Neural cell (in vitro differentiated cells): ENCODE measurements around the gene DNAH1. TPM values are rescaled to one million over a fixed set of nuclear protein-coding genes. Genes with fewer than 3 reads are reported as not detected.

Experiments
- H2AFZ ChIP-seq: fragments of 200-600, 300-800 bp; sonication (generic), shearing (Covaris generic); 2 replicates; pipeline ENCODE4 v1.6.0; 2014; ENCODE audit warnings: low read depth, mild to moderate bottlenecking, antibody characterized with exemption, low read length, moderate library complexity
- H3F3A ChIP-seq: fragments of 200-600 bp; shearing (Covaris generic); 2 replicates; pipeline ENCODE4 v1.6.1; 2016; ENCODE audit warnings: mild to moderate bottlenecking, moderate library complexity, mixed read lengths, antibody characterized with exemption, low read length; ENCODE audit not compliant: insufficient read depth, poor library complexity, severe bottlenecking
- H3K27ac ChIP-seq: fragments of 200-600, 300-800 bp; sonication (generic), shearing (Covaris generic); 2 replicates; pipeline ENCODE4 v1.5.1; 2014; ENCODE audit warnings: mild to moderate bottlenecking, low read length, moderate library complexity
- H3K27me3 ChIP-seq: fragments of 300-800, 200-600 bp; sonication (generic), shearing (Covaris generic); 2 replicates; pipeline ENCODE4 v1.6.0; 2014; ENCODE audit warnings: mild to moderate bottlenecking, low read depth, low read length, moderate library complexity; ENCODE audit not compliant: insufficient read depth
- H3K36me3 ChIP-seq: fragments of 300-800, 200-600 bp; sonication (generic), shearing (Covaris generic); 2 replicates; pipeline ENCODE4 v1.5.1; 2014; ENCODE audit warnings: mild to moderate bottlenecking, antibody characterized with exemption, low read length, moderate library complexity; ENCODE audit not compliant: insufficient read depth
- H3K4me2 ChIP-seq: fragments of 300-800, 200-600 bp; sonication (generic), shearing (Covaris generic); 2 replicates; pipeline ENCODE4 v1.6.0; 2014; ENCODE audit warnings: mild to moderate bottlenecking, low read length
- H3K4me3 ChIP-seq: fragments of 300-800, 200-600 bp; sonication (generic), shearing (Covaris generic); 2 replicates; pipeline ENCODE4 v1.5.1; 2014; ENCODE audit warnings: mild to moderate bottlenecking, low read length, moderate library complexity
- H3K79me2 ChIP-seq: fragments of 200-600 bp; shearing (Covaris generic); replicated peaks from 2 replicates; pipeline ENCODE4 v1.6.0; 2014; ENCODE audit warnings: mild to moderate bottlenecking, low read length, moderate library complexity; ENCODE audit not compliant: insufficient read depth
- H3K9ac ChIP-seq: fragments of 300-800, 200-600 bp; sonication (generic), shearing (Covaris generic); 2 replicates; pipeline ENCODE4 v1.6.1; 2016; ENCODE audit warnings: mild to moderate bottlenecking, low read length, mixed read lengths
- H3K9me2 ChIP-seq: fragments of 200-600 bp; shearing (Covaris generic); 2 replicates; pipeline ENCODE4 v1.6.1; 2016; ENCODE audit warnings: mild to moderate bottlenecking, low read length, mixed read lengths; ENCODE audit not compliant: insufficient read depth
- H3K9me3 ChIP-seq: fragments of 200-600, 300-800 bp; sonication (generic), shearing (Covaris generic); 2 replicates; pipeline ENCODE4 v1.6.1; 2016; ENCODE audit warnings: mild to moderate bottlenecking, mixed run types, low read length, moderate library complexity, mixed read lengths
- H4K20me1 ChIP-seq: fragments of 200-600 bp; shearing (Covaris generic); 2 replicates; pipeline ENCODE4 v1.6.1; 2016; ENCODE audit warnings: mild to moderate bottlenecking, mixed run types; ENCODE audit not compliant: insufficient read depth
- EP300 ChIP-seq: fragments of 450-650 bp; conservative IDR thresholded peaks from 2 replicates; pipeline ENCODE4 v1.6.1; 2014; ENCODE audit warnings: antibody characterized with exemption, mild to moderate bottlenecking, moderate library complexity; ENCODE audit not compliant: poor library complexity, severe bottlenecking
- EZH2 ChIP-seq: fragments of 200-600, 300-800 bp; shearing (Covaris generic), sonication (generic); IDR thresholded peaks from 2 replicates; pipeline ENCODE4 v1.6.1; 2014; ENCODE audit warnings: antibody characterized with exemption, low read length, borderline replicate concordance, mild to moderate bottlenecking; ENCODE audit not compliant: insufficient read depth, poor library complexity, severe bottlenecking
- MXI1 ChIP-seq: fragments of 450-650 bp; conservative IDR thresholded peaks from 2 replicates; pipeline ENCODE4 v1.6.1; 2014; ENCODE audit warnings: antibody characterized with exemption, mild to moderate bottlenecking; ENCODE audit not compliant: poor library complexity, severe bottlenecking
- POLR2AphosphoS5 ChIP-seq: IDR thresholded peaks from 2 replicates; pipeline ENCODE4 v1.6.1; 2012
- RAD21 ChIP-seq: fragments of 450-650 bp; conservative IDR thresholded peaks from 2 replicates; pipeline ENCODE4 v1.6.1; 2014; ENCODE audit warnings: antibody characterized with exemption, mild to moderate bottlenecking, moderate library complexity
- REST ChIP-seq: IDR thresholded peaks from 2 replicates; pipeline ENCODE4 v1.6.1; 2012; ENCODE audit warnings: borderline replicate concordance
- SMC3 ChIP-seq: fragments of 450-650 bp; conservative IDR thresholded peaks from 2 replicates; pipeline ENCODE4 v1.6.1; 2014; ENCODE audit warnings: antibody characterized with exemption, mild to moderate bottlenecking, moderate library complexity; ENCODE audit not compliant: poor library complexity
- TAF1 ChIP-seq: IDR thresholded peaks from 2 replicates; pipeline ENCODE4 v1.6.1; 2012; ENCODE audit warnings: low read depth
- polyA plus RNA-seq: library from polyadenylated mRNA; depleted of rRNA; stranded (reverse); fragments of >200 nt; gene quantifications from 2 replicates; pipeline ENCODE4 v1.2.3, GENCODE V29; 2014
- TF ChIP-seq, protein P1 (sequence below): fragments of 450-650 bp; IDR thresholded peaks from 2 replicates; pipeline ENCODE4 v1.5.1; 2014; ENCODE audit warnings: antibody characterized with exemption, mild to moderate bottlenecking, moderate library complexity; ENCODE audit not compliant: poor library complexity, severe bottlenecking

Gene DNAH1
- polyA plus RNA-seq, 1 donor from 2014 or later, result 5.4 TPM

DNA sequence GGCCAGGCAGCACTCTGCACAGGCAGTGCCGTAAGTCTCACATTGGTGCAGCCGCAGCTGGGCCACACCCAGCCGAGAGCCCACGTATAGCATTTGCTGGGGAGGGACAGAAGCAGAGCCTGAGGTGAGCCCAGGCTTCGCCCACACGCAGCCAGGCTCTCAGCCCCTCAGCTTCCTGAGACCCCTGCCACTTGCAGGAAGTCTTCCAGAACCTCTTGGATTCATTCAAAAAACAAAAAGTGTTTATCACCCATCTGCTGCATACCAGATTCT is 121.9 kb downstream of the DNAH1 start:
- Histone ChIP-seq H3K27ac (no peak overlapping the region), H3K27me3 (no peaks in the 10 kb centered on the region)

GRCh38 chr3:52438579-52439425 is 122.7 kb downstream of the DNAH1 start:
- Histone ChIP-seq H3K27ac (no peak overlapping the region), H3K4me3 (no peak overlapping the region), H3K9ac (no peak overlapping the region), H3K36me3 (no peaks in the 10 kb centered on the region), H3K79me2 (no peaks in the 10 kb centered on the region), H4K20me1 (no peaks in the 10 kb centered on the region), H3K9me2 (no peaks in the 10 kb centered on the region), H2AFZ (no peak overlapping the region), H3K27me3 (no peaks in the 10 kb centered on the region), H3K4me2 (no peak overlapping the region), H3K9me3 (no peaks in the 10 kb centered on the region), H3F3A (no peaks in the 10 kb centered on the region)
- no peak for TF ChIP-seq MXI1
- TF ChIP-seq, protein P1, sequence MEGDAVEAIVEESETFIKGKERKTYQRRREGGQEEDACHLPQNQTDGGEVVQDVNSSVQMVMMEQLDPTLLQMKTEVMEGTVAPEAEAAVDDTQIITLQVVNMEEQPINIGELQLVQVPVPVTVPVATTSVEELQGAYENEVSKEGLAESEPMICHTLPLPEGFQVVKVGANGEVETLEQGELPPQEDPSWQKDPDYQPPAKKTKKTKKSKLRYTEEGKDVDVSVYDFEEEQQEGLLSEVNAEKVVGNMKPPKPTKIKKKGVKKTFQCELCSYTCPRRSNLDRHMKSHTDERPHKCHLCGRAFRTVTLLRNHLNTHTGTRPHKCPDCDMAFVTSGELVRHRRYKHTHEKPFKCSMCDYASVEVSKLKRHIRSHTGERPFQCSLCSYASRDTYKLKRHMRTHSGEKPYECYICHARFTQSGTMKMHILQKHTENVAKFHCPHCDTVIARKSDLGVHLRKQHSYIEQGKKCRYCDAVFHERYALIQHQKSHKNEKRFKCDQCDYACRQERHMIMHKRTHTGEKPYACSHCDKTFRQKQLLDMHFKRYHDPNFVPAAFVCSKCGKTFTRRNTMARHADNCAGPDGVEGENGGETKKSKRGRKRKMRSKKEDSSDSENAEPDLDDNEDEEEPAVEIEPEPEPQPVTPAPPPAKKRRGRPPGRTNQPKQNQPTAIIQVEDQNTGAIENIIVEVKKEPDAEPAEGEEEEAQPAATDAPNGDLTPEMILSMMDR, result no peak
- no peak for TF ChIP-seq TAF1
- TF ChIP-seq SMC3, result no peak
- no peak for TF ChIP-seq EZH2
- TF ChIP-seq POLR2AphosphoS5, result no peak
- no peak for TF ChIP-seq RAD21
- no peak for TF ChIP-seq EP300

More for the DNA sequence above, 121.9 kb downstream of the DNAH1 start:
- Histone ChIP-seq H3F3A (no peaks in the 10 kb centered on the region), H3K4me2 (no peak overlapping the region), H3K9ac (no peak overlapping the region), H4K20me1 (no peaks in the 10 kb centered on the region), H3K9me2 (no peaks in the 10 kb centered on the region), H3K4me3 (no peak overlapping the region), H2AFZ (no peak overlapping the region), H3K9me3 (no peaks in the 10 kb centered on the region), H3K36me3 (no peaks in the 10 kb centered on the region), H3K79me2 (no peaks in the 10 kb centered on the region)
- TF ChIP-seq REST (no peak), TAF1 (no peak), SMC3 (no peak), EZH2 (no peak), POLR2AphosphoS5 (no peak), EP300 (no peak), RAD21 (no peak), MXI1 (no peak)
- TF ChIP-seq, protein P1, result no peak
